ENCODE measurements around the gene NPTX1.

Gene NPTX1

GRCh38 chr17:80475910-80476876 lies at the start of gene NPTX1:
Gene NPTX1, minus strand, starts transcription at chr17:80476607. Its CDS starts 161 bp downstream, at chr17:80476446.
- no peak within 1 kb of the TSS for H3K27ac Mint-ChIP-seq
- peak within 1 kb of the TSS; percentile 66 for H3K4me3 Mint-ChIP-seq
- peaks cover 64% of the 10 kb centered on the region for H3K27me3 Mint-ChIP-seq

GRCh38 chr17:80523956-80524712 lies 47.7 kb upstream of the NPTX1 start:
- Mint-ChIP-seq H3K27ac (no peak overlapping the region), H3K9me3 (no peaks in the 10 kb centered on the region), H3K27me3 (peaks cover 14% of the 10 kb centered on the region), H3K36me3 (ENCODE audit: low read depth) (no peaks in the 10 kb centered on the region), H3K4me1 (ENCODE audit: low read depth) (no peaks in the 10 kb centered on the region), H3K4me3 (no peak overlapping the region)

More at GRCh38 chr17:80475910-80476876, at the start of gene NPTX1:
- Mint-ChIP-seq H3K36me3 (ENCODE audit: low read depth) (no peaks in the 10 kb centered on the region), H3K4me1 (ENCODE audit: low read depth) (peaks cover 30% of the 10 kb centered on the region), H3K9me3 (no peaks in the 10 kb centered on the region)

- H3K36me3 Mint-ChIP-seq (ENCODE audit: low read depth), result no peaks in the 10 kb centered on the region
- no peak overlapping the region for H3K27ac Mint-ChIP-seq
- H3K9me3 Mint-ChIP-seq, result no peaks in the 10 kb centered on the region
- H3K4me3 Mint-ChIP-seq, result no peak overlapping the region
- no peaks in the 10 kb centered on the region for H3K4me1 Mint-ChIP-seq (ENCODE audit: low read depth)
- peaks cover 14% of the 10 kb centered on the region for H3K27me3 Mint-ChIP-seq
These were observed 46.8 kb upstream of the NPTX1 start for GRCh38 chr17:80523054-80523744.

- H3K4me1 Mint-ChIP-seq (ENCODE audit: low read depth), result no peaks in the 10 kb centered on the region
- no peaks in the 10 kb centered on the region for H3K36me3 Mint-ChIP-seq (ENCODE audit: low read depth)
- peaks cover 8% of the 10 kb centered on the region for H3K27me3 Mint-ChIP-seq
- H3K9me3 Mint-ChIP-seq, result no peaks in the 10 kb centered on the region
- no peak overlapping the region for H3K27ac Mint-ChIP-seq
- no peak overlapping the region for H3K4me3 Mint-ChIP-seq
These were observed 44.5 kb upstream of the NPTX1 start for GRCh38 chr17:80520810-80521455.

- H3K9me3 Mint-ChIP-seq, result no peaks in the 10 kb centered on the region
- no peaks in the 10 kb centered on the region for H3K36me3 Mint-ChIP-seq (ENCODE audit: low read depth)
- no peaks in the 10 kb centered on the region for H3K27me3 Mint-ChIP-seq
- no peak overlapping the region for H3K4me3 Mint-ChIP-seq
- H3K27ac Mint-ChIP-seq, result no peak overlapping the region
- no peaks in the 10 kb centered on the region for H3K4me1 Mint-ChIP-seq (ENCODE audit: low read depth)
These were observed 42.8 kb upstream of the NPTX1 start for GRCh38 chr17:80519091-80519781.

- no peak overlapping the region for H3K27ac Mint-ChIP-seq
- H3K4me3 Mint-ChIP-seq, result no peak overlapping the region
- H3K4me1 Mint-ChIP-seq (ENCODE audit: low read depth), result no peaks in the 10 kb centered on the region
- H3K9me3 Mint-ChIP-seq, result no peaks in the 10 kb centered on the region
- H3K27me3 Mint-ChIP-seq, result peaks cover 1% of the 10 kb centered on the region
- H3K36me3 Mint-ChIP-seq (ENCODE audit: low read depth), result no peaks in the 10 kb centered on the region
These were observed 42.0 kb upstream of the NPTX1 start for GRCh38 chr17:80518392-80518791.

- Mint-ChIP-seq H3K4me1 (ENCODE audit: low read depth) (no peaks in the 10 kb centered on the region), H3K36me3 (ENCODE audit: low read depth) (no peaks in the 10 kb centered on the region), H3K27me3 (peaks cover 4% of the 10 kb centered on the region), H3K9me3 (no peaks in the 10 kb centered on the region), H3K4me3 (no peak overlapping the region), H3K27ac (no peak overlapping the region)
These were observed 41.2 kb upstream of the NPTX1 start for GRCh38 chr17:80517641-80518040.

- peaks cover 4% of the 10 kb centered on the region for H3K27me3 Mint-ChIP-seq
- no peaks in the 10 kb centered on the region for H3K4me1 Mint-ChIP-seq (ENCODE audit: low read depth)
- no peaks in the 10 kb centered on the region for H3K9me3 Mint-ChIP-seq
- H3K4me3 Mint-ChIP-seq, result no peak overlapping the region
- H3K27ac Mint-ChIP-seq, result no peak overlapping the region
- H3K36me3 Mint-ChIP-seq (ENCODE audit: low read depth), result no peaks in the 10 kb centered on the region
These were observed 39.9 kb upstream of the NPTX1 start for GRCh38 chr17:80516171-80516932.

- Mint-ChIP-seq H3K27me3 (peaks cover 4% of the 10 kb centered on the region), H3K9me3 (no peaks in the 10 kb centered on the region), H3K36me3 (ENCODE audit: low read depth) (no peaks in the 10 kb centered on the region), H3K27ac (no peak overlapping the region), H3K4me3 (no peak overlapping the region), H3K4me1 (ENCODE audit: low read depth) (no peaks in the 10 kb centered on the region)
These were observed 37.5 kb upstream of the NPTX1 start for GRCh38 chr17:80513892-80514291.

- H3K4me3 Mint-ChIP-seq, result no peak overlapping the region
- no peaks in the 10 kb centered on the region for H3K9me3 Mint-ChIP-seq
- no peaks in the 10 kb centered on the region for H3K36me3 Mint-ChIP-seq (ENCODE audit: low read depth)
- H3K4me1 Mint-ChIP-seq (ENCODE audit: low read depth), result no peaks in the 10 kb centered on the region
- peaks cover 4% of the 10 kb centered on the region for H3K27me3 Mint-ChIP-seq
- H3K27ac Mint-ChIP-seq, result no peak overlapping the region
These were observed 36.8 kb upstream of the NPTX1 start for GRCh38 chr17:80513201-80513600.

- H3K27ac Mint-ChIP-seq, result no peak overlapping the region
- no peaks in the 10 kb centered on the region for H3K36me3 Mint-ChIP-seq (ENCODE audit: low read depth)
- no peak overlapping the region for H3K4me3 Mint-ChIP-seq
- no peaks in the 10 kb centered on the region for H3K4me1 Mint-ChIP-seq (ENCODE audit: low read depth)
- H3K27me3 Mint-ChIP-seq, result peaks cover 4% of the 10 kb centered on the region
- no peaks in the 10 kb centered on the region for H3K9me3 Mint-ChIP-seq
These were observed 35.8 kb upstream of the NPTX1 start for GRCh38 chr17:80512233-80512632.

GRCh38 chr17:80511222-80512180 lies 35.1 kb upstream of the NPTX1 start:
- H3K36me3 Mint-ChIP-seq (ENCODE audit: low read depth), result no peaks in the 10 kb centered on the region
- peaks cover 4% of the 10 kb centered on the region for H3K27me3 Mint-ChIP-seq
- H3K4me3 Mint-ChIP-seq, result no peak overlapping the region
- no peak overlapping the region for H3K27ac Mint-ChIP-seq
- no peaks in the 10 kb centered on the region for H3K9me3 Mint-ChIP-seq
- no peaks in the 10 kb centered on the region for H3K4me1 Mint-ChIP-seq (ENCODE audit: low read depth)
